Suprapubic skin (tissue), 4 donors: ENCODE results near the gene PC. TPM values are rescaled to one million over a fixed set of nuclear protein-coding genes. Genes with fewer than 3 reads are reported as not detected.
"Not testable (repeated sequence)": the region's sequence is repeated elsewhere in the genome, so short reads cannot be mapped to it uniquely, and the experiment has no call there.

ENCODE experiments used
- DNase-seq, 2 donors: peaks; one replicate each; pipeline ENCODE4 v3.0.0-alpha.2; 2019; ENCODE audit warnings: low spot score in 2 of 2
- H3K27ac ChIP-seq: fragments of 200-600 bp; sonication (generic); one replicate; pipeline ENCODE4 v1.5.1; 2019
- H3K27me3 ChIP-seq: fragments of 200-600 bp; sonication (generic); one replicate; pipeline ENCODE4 v1.5.1; 2019
- H3K36me3 ChIP-seq: fragments of 200-600 bp; sonication (generic); one replicate; pipeline ENCODE4 v1.5.1; 2019
- H3K4me1 ChIP-seq: fragments of 200-600 bp; sonication (generic); one replicate; pipeline ENCODE4 v1.5.1; 2019
- H3K4me3 ChIP-seq: fragments of 200-600 bp; sonication (generic); one replicate; pipeline ENCODE4 v1.5.1; 2019; ENCODE audit warnings: mild to moderate bottlenecking
- H3K9me3 ChIP-seq: fragments of 200-600 bp; sonication (generic); one replicate; pipeline ENCODE4 v1.5.1; 2019
- CTCF ChIP-seq, 2 donors: fragments of 200-600 bp in 1 of 2; fragments of 450-650 bp in 1 of 2; sonication (generic) in 1 of 2; IDR thresholded peaks; one replicate each; pipeline ENCODE4 v1.5.1; 2016 to 2019; ENCODE audit warnings: antibody characterized with exemption in 2 of 2, mild to moderate bottlenecking in 1 of 2, moderate library complexity in 1 of 2
- EP300 ChIP-seq: sonication (generic); formaldehyde crosslinking; IDR thresholded peaks from one replicate; pipeline ENCODE4 v1.6.1; 2017; ENCODE audit warnings: antibody characterized with exemption
- POLR2A ChIP-seq, 2 donors: fragments of 450-650 bp; IDR thresholded peaks; one replicate each; pipeline ENCODE4 v1.6.1; 2017; ENCODE audit warnings: antibody characterized with exemption in 2 of 2, mild to moderate bottlenecking in 2 of 2, moderate library complexity in 2 of 2
- POLR2AphosphoS5 ChIP-seq, 3 donors: sonication (generic); formaldehyde crosslinking; IDR thresholded peaks; one replicate each; pipeline ENCODE4 v1.6.1; 2017; ENCODE audit warnings: antibody characterized with exemption in 3 of 3
- WGBS: methylation state at CpG from one replicate; pipeline ENCODE4 v1.1.5; 2018; 5-methylcytosine and 5-hydroxymethylcytosine counted together
- total RNA-seq, 4 donors: library from RNA; depleted of rRNA; stranded (reverse); fragments of >200 nt; gene quantifications; one replicate each; pipeline ENCODE4 v1.1.0, GENCODE V29; 2016

PC gene
- 10 to 100 TPM; 10.8 to 25.4 (median 13.9) TPM for total RNA-seq

GRCh38 chr11:66958232-66958955 lies at the start of gene PC:
PC (minus strand) TSS chr11:66958383; CDS start chr11:66872159, 86,224 bp downstream.
- Histone ChIP-seq H3K27me3 (no peaks in the 10 kb centered on the region), H3K4me3 (peak within 1 kb of the TSS; percentile 86), H3K4me1 (peaks cover 26% of the 10 kb centered on the region), H3K27ac (peak within 1 kb of the TSS; percentile 89), H3K36me3 (no peaks in the 10 kb centered on the region), H3K9me3 (no peaks in the 10 kb centered on the region)
- DNase-seq, result peak; percentile 99 to 100
- under 1% methylated on average over 23 of the region's 74 CpGs for WGBS
- peak in 2 of 3 donors; percentile 22 to 77 for TF ChIP-seq POLR2AphosphoS5 (IDR thresholded peaks at IDR 0.05)
- TF ChIP-seq POLR2A (IDR thresholded peaks at IDR 0.05), result peak in 1 of 2 donors; percentile 28
- TF ChIP-seq EP300, result no peak

- Histone ChIP-seq H3K36me3 (no peaks in the 10 kb centered on the region), H3K27me3 (no peaks in the 10 kb centered on the region), H3K4me1 (no peaks in the 10 kb centered on the region), H3K4me3 (no peak overlapping the region), H3K9me3 (no peaks in the 10 kb centered on the region), H3K27ac (no peak overlapping the region)
- TF ChIP-seq CTCF (IDR thresholded peaks at IDR 0.05), result no peak
- 95% methylated on average over 7 of the region's 7 CpGs for WGBS
- no peak for DNase-seq
Observed at GRCh38 chr11:67007126-67007525, 48.9 kb upstream of the PC start.

- DNase-seq, result no peak
- Histone ChIP-seq H3K4me1 (no peaks in the 10 kb centered on the region), H3K4me3 (no peak overlapping the region), H3K27ac (no peak overlapping the region), H3K36me3 (no peaks in the 10 kb centered on the region), H3K27me3 (no peaks in the 10 kb centered on the region), H3K9me3 (no peaks in the 10 kb centered on the region)
- TF ChIP-seq EP300, result no peak
- no peak for TF ChIP-seq POLR2AphosphoS5 (IDR thresholded peaks at IDR 0.05)
- TF ChIP-seq POLR2A (IDR thresholded peaks at IDR 0.05), result no peak
- TF ChIP-seq CTCF (IDR thresholded peaks at IDR 0.05), result no peak
- WGBS, result 59% methylated on average over 14 of the region's 14 CpGs
Observed at GRCh38 chr11:67006029-67006884, 48.1 kb upstream of the PC start.

- H3K27me3 ChIP-seq, H3K27ac ChIP-seq, DNase-seq, H3K9me3 ChIP-seq, H3K4me1 ChIP-seq, H3K4me3 ChIP-seq, H3K36me3 ChIP-seq: not testable (repeated sequence)
- 94% methylated on average over 8 of the region's 8 CpGs for WGBS
Observed at GRCh38 chr11:67005200-67005599, 47.0 kb upstream of the PC start.

GRCh38 chr11:67002921-67003411 lies 44.8 kb upstream of the PC start:
- H3K27ac ChIP-seq, result no peak overlapping the region
- H3K36me3 ChIP-seq, result no peaks in the 10 kb centered on the region
- TF ChIP-seq CTCF (IDR thresholded peaks at IDR 0.05), result no peak
- TF ChIP-seq POLR2AphosphoS5 (IDR thresholded peaks at IDR 0.05), result no peak
- no peak for TF ChIP-seq POLR2A (IDR thresholded peaks at IDR 0.05)
- TF ChIP-seq EP300, result no peak
- no peaks in the 10 kb centered on the region for H3K4me1 ChIP-seq
- no peaks in the 10 kb centered on the region for H3K27me3 ChIP-seq
- H3K9me3 ChIP-seq, result no peaks in the 10 kb centered on the region
- 92% methylated on average over 5 of the region's 5 CpGs for WGBS
- no peak for DNase-seq
- H3K4me3 ChIP-seq, result no peak overlapping the region

- Histone ChIP-seq H3K36me3 (no peaks in the 10 kb centered on the region), H3K4me3 (no peak overlapping the region), H3K27me3 (no peaks in the 10 kb centered on the region), H3K9me3 (no peaks in the 10 kb centered on the region), H3K27ac (no peak overlapping the region), H3K4me1 (no peaks in the 10 kb centered on the region)
- 62% methylated on average over 8 of the region's 8 CpGs for WGBS
- DNase-seq, result no peak
- TF ChIP-seq CTCF (IDR thresholded peaks at IDR 0.05) (no peak), POLR2AphosphoS5 (IDR thresholded peaks at IDR 0.05) (no peak), EP300 (no peak), POLR2A (IDR thresholded peaks at IDR 0.05) (no peak)
Observed at GRCh38 chr11:67002297-67002913, 44.2 kb upstream of the PC start.
